IPS-18a (cell line): ENCODE measurements around the gene TMEM245.

ENCODE experiments used
- H3K27ac ChIP-seq: one replicate; pipeline ENCODE4 v1.5.1; 2013; ENCODE audit warnings: low read length
- H3K27me3 ChIP-seq: one replicate; pipeline ENCODE4 v1.6.1; 2013; ENCODE audit warnings: mild to moderate bottlenecking, low read length; ENCODE audit not compliant: control insufficient read depth, insufficient read depth
- H3K36me3 ChIP-seq: one replicate; pipeline ENCODE4 v1.6.1; 2013; ENCODE audit warnings: low read depth, low read length; ENCODE audit not compliant: control insufficient read depth
- H3K4me1 ChIP-seq: one replicate; pipeline ENCODE4 v1.6.1; 2013; ENCODE audit warnings: low read depth, low read length; ENCODE audit not compliant: control insufficient read depth
- H3K4me3 ChIP-seq: one replicate; pipeline ENCODE4 v1.5.1; 2013; ENCODE audit warnings: low read length
- H3K9ac ChIP-seq: one replicate; pipeline ENCODE4 v1.6.1; 2013; ENCODE audit warnings: mild to moderate bottlenecking, low read length, moderate library complexity
- H3K9me3 ChIP-seq: one replicate; pipeline ENCODE4 v1.6.1; 2013; ENCODE audit warnings: low read depth, low read length; ENCODE audit not compliant: control insufficient read depth

Gene TMEM245

DNA sequence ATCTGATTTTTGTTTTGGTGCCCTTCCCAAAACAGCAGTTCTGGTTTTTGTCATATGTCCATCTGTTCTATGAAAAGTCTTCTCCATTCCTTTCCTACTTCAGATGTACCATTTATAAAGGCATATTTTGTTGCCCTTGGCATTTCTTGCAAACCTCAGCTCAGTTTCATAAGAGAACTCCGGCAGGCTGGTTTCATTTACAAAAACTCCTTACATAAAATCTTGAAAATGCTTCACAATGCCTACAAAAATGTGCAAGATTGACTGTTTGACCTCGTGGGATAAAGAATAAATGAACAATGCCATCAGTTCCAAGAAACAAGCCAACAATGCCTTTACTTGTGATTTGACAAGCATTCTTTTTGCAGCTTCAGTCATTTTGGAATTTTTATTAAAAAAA is 67.3 kb downstream of the TMEM245 start:
- Histone ChIP-seq H3K27ac (no peak overlapping the region), H3K9me3 (no peaks in the 10 kb centered on the region), H3K9ac (no peak overlapping the region), H3K27me3 (no peaks in the 10 kb centered on the region), H3K4me1 (peaks cover 6% of the 10 kb centered on the region), H3K36me3 (peaks cover 86% of the 10 kb centered on the region), H3K4me3 (no peak overlapping the region)

DNA sequence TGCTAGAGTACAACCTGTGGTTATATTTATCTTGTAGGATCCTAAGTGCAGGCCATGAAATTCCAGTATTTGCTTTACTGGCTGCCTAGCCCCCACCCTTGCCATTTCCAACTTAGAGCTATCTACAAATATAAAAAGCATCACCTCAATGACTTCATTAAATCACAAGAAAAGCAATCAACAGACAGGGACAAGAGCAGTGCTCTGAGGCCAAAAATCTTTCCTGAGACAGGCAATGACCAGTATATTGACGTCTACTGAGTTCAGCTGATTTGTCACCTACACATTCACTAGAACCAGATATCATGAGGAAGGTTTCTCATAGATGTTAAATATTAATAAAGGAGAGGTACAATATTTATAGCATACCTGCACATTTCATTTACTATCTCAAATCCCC is 68.0 kb downstream of the TMEM245 start:
- Histone ChIP-seq H3K27me3 (no peaks in the 10 kb centered on the region), H3K9me3 (no peaks in the 10 kb centered on the region), H3K27ac (no peak overlapping the region), H3K4me3 (no peak overlapping the region), H3K9ac (no peak overlapping the region), H3K36me3 (peaks cover 86% of the 10 kb centered on the region), H3K4me1 (peaks cover 6% of the 10 kb centered on the region)

DNA sequence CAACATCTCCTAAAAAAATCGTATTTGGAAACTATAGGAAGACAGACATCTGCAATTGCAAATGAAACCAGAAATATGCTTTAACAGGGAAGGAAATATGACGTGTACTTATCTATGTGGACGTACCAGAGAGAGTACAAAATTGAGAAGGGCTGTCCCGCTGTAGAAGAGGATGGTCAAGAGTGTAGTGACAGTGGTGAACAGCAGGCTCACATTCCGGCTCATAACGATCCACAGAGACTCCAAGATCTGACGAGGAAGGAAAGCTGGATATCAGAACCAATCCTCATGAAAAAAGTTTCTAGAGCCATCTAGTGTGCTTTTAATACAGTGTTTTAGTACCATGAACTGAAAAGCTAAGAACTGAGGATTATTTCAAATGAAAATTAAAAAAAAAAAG is 69.3 kb downstream of the TMEM245 start:
- Histone ChIP-seq H3K9me3 (no peaks in the 10 kb centered on the region), H3K9ac (no peak overlapping the region), H3K27me3 (no peaks in the 10 kb centered on the region), H3K36me3 (peaks cover 92% of the 10 kb centered on the region), H3K27ac (no peak overlapping the region), H3K4me1 (peaks cover 6% of the 10 kb centered on the region), H3K4me3 (no peak overlapping the region)

DNA sequence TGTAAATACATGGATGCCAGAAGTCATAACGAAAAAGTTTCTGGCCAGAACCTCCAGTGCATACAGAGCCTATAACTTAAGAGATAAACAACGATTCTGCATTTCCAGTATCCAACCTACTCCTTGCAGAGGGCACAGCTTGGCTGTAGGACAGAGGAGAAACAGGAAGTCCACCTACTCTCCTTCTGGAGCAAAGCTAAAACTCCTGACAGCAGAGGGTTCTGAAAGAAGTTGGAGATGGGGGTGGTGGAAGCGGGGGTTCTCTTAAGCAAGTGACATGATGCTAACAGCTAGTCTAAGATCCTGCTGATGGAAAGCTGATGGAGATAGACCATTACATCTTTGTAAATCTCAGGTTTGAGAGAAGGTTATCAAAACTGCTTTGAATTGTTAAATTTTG is 70.9 kb downstream of the TMEM245 start:
- Histone ChIP-seq H3K27ac (no peak overlapping the region), H3K36me3 (peaks cover 92% of the 10 kb centered on the region)

DNA sequence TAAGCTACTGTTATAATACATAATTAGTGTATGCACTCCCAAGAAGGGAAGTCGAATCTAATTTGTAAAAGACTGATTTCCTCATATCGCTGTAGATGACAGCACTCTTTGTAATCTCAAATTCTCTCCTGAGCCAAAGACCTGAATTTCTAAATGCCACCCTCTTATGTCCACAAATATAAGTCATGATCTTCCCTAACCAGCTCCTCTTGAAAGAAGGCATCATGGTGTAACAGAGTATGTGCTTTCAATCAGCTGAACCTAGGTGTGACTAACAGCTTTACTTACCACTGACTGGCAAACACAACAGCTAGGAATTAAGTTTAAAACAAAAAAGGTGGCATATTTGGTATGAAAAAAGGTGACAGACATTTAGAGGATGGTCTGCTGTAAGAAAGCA is 72.5 kb downstream of the TMEM245 start:
- Histone ChIP-seq H3K4me3 (no peak overlapping the region), H3K4me1 (no peaks in the 10 kb centered on the region), H3K9me3 (no peaks in the 10 kb centered on the region), H3K9ac (no peak overlapping the region), H3K27me3 (no peaks in the 10 kb centered on the region), H3K36me3 (peaks cover 90% of the 10 kb centered on the region), H3K27ac (no peak overlapping the region)

More for the DNA sequence above, 70.9 kb downstream of the TMEM245 start:
- H3K9me3 ChIP-seq, result no peaks in the 10 kb centered on the region
- no peak overlapping the region for H3K9ac ChIP-seq
- no peak overlapping the region for H3K4me3 ChIP-seq
- H3K4me1 ChIP-seq, result no peaks in the 10 kb centered on the region
- H3K27me3 ChIP-seq, result no peaks in the 10 kb centered on the region

DNA sequence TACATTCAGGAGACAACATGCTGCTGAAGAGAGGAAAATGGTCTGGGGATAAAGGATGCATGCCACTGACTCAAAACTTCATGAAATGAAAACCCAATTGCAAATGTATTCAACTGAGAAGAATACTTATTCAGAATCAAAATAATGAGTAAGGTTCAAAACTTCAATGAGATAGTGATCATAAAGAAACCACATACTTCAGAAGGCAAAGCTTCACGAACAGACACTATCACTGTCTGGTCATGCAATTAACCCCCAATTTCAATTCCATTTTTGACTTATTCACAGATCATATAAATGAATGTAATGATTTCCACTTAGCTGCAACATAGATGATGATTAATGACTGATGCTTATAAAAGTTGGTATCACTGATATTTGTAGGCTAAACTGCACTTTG is 73.4 kb downstream of the TMEM245 start:
- no peak overlapping the region for H3K4me3 ChIP-seq
- H3K4me1 ChIP-seq, result no peaks in the 10 kb centered on the region
- H3K9me3 ChIP-seq, result no peaks in the 10 kb centered on the region
- H3K27ac ChIP-seq, result no peak overlapping the region
- no peak overlapping the region for H3K9ac ChIP-seq
- peaks cover 81% of the 10 kb centered on the region for H3K36me3 ChIP-seq
- H3K27me3 ChIP-seq, result no peaks in the 10 kb centered on the region

DNA sequence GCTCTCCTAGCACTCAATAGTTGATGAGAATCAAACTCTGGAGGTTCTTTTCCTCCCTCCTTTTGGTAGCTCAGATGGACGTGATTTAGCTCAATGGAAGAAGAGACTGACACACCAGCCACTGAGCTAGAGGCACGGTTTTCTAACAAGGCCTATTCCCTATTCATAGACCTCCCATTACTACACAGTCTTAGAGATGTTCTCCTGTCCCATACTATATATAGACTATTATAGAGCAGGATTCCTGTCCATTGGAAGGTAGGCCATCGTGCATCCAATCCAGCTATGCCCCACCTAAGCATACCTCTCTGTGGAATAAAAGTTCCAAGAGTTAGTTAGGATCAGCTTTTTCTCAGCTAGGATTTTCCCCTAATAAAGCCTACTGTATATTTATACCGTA is 76.2 kb downstream of the TMEM245 start:
- no peak overlapping the region for H3K4me3 ChIP-seq
- H3K9ac ChIP-seq, result no peak overlapping the region
- H3K4me1 ChIP-seq, result no peaks in the 10 kb centered on the region
- no peak overlapping the region for H3K27ac ChIP-seq
- H3K36me3 ChIP-seq, result peaks cover 61% of the 10 kb centered on the region
- H3K27me3 ChIP-seq, result no peaks in the 10 kb centered on the region
- no peaks in the 10 kb centered on the region for H3K9me3 ChIP-seq

DNA sequence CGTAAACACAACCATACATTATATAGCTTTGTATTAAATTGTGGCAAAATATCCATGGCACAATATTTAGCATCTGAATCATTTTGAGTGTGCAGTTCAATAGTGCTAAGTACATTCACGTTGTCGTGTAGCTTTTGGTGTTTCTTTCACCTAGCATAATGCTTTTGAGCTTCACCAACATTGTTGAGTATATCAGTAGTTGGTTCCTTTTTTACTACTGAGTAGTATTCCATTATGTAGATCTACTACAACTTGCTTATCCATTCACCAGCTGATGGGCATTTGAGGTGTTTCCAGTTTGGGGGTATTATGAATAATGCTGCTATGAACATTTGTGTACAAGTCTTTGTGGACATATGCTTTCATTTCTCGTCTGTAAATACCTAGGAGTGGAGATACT is 79.2 kb downstream of the TMEM245 start:
- H3K36me3 ChIP-seq, result peaks cover 55% of the 10 kb centered on the region
- H3K9ac ChIP-seq, result no peak overlapping the region
- H3K9me3 ChIP-seq, result no peaks in the 10 kb centered on the region
- no peak overlapping the region for H3K4me3 ChIP-seq
- no peak overlapping the region for H3K27ac ChIP-seq
- no peaks in the 10 kb centered on the region for H3K27me3 ChIP-seq
- H3K4me1 ChIP-seq, result no peaks in the 10 kb centered on the region

DNA sequence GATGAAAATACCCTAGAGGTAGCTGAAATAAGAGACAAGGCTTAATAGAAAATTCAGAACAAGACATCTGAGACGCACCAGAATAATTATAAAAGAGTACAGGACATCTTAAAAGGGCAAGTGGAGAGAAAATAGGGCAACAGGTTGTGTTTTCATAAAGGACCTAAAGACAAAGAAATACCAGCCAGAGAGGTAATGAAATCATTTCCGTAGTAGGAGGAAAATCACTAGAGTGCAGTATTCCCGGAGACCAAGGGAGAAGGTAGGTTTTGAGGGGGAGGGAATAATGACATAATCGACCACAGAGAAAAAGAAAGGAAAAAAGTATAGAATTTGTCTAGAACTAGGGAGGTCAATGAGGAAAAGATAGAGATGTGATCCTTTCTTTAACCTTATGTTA is 80.2 kb downstream of the TMEM245 start:
- H3K9me3 ChIP-seq, result no peaks in the 10 kb centered on the region
- no peak overlapping the region for H3K9ac ChIP-seq
- no peak overlapping the region for H3K4me3 ChIP-seq
- no peaks in the 10 kb centered on the region for H3K4me1 ChIP-seq
- peaks cover 52% of the 10 kb centered on the region for H3K36me3 ChIP-seq
- H3K27me3 ChIP-seq, result no peaks in the 10 kb centered on the region
- H3K27ac ChIP-seq, result no peak overlapping the region

DNA sequence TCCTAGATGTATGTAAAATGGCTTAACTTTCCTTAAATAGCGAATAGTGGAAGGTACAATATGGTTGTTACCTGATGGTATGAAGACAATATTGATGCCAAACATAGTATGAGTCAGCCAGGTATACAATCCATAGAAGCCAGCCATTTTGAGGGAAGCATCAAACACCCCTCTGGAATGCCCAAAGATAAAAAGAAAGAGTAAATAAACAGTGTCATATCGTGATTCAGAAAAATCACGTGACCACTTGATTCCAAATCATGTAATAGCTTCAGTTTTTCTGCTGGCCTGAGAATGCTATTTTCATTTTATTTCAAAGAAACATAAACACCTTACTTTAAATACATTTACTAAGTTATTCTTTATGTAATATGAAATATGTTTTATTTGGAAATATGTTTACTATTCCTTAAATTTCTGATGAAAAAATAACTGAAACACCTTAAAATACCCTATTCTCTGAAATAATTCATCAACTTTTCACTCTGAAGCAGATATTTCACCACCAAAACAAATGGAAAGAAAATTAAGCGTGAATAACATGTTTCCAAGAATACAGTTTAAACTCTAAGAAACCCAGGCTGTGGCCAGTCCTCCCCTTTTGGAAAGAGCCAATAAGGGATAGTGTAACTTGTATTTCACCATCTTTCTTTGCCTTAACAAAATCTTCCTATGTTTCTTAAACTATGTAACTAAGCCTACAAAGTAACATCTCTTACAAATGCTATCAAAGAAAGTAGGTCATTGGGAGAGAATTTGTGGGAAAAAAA is 81.6 kb downstream of the TMEM245 start:
- Histone ChIP-seq H3K4me1 (no peaks in the 10 kb centered on the region), H3K9ac (no peak overlapping the region), H3K27ac (no peak overlapping the region), H3K36me3 (peaks cover 52% of the 10 kb centered on the region), H3K9me3 (no peaks in the 10 kb centered on the region), H3K4me3 (no peak overlapping the region), H3K27me3 (no peaks in the 10 kb centered on the region)

DNA sequence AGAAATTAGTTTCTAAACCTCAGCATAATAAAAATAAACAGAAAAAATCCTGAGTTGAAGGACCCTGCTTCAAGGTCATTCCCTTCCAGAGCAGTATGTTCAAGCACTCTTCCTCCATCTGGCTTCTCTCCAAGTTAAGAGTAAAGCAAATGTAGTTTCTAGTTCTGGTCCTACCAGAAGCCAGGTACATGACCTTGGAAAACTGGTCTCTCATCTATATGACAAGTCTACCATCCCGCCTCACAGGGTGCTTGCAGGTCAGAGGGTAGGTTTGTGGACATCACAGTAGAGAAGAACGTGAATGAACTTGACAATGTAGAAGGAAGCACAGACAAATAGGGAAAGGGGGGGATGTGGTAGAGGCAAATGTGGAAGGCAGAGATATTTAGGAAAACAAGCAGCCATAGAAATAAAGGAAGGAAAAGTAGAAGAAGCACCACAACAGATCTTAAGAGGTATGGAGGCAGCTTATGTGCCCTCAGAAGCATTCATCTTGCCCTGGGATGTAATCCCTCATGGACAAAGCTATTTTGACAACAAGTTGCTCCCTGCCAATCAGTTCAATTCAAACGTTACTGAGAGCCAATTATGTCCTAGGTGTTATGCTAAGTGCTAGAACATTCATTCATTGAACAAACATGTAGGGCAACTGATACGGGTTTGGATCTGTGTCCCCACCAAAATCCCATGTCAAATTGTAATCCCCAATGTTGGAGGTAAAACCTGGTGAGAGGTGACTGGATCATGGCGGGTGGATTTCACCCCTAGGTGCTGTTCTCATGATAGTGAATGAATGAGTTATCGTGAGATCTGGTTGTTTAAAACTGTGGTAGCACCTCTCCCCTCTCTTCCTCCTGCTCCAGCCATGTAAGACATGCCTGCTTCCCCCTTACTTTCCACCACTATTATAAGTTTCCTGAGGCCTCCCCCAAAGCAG is 82.7 kb downstream of the TMEM245 start:
- Histone ChIP-seq H3K27me3 (no peaks in the 10 kb centered on the region), H3K36me3 (peaks cover 56% of the 10 kb centered on the region), H3K9ac (no peak overlapping the region), H3K27ac (no peak overlapping the region), H3K4me1 (no peaks in the 10 kb centered on the region), H3K4me3 (no peak overlapping the region), H3K9me3 (no peaks in the 10 kb centered on the region)
